K562 (cell line): ENCODE measurements around the gene TMEM200A.

Source experiments
- EP300 ChIP-seq: IDR thresholded peaks from 2 replicates; pipeline ENCODE4 v1.6.1; 2012; ENCODE audit warnings: low read length, improper control_type of control experiment
- FOXM1 ChIP-seq, 2 experiments: fragments of 450-650 bp in 1 of 2; sonication (generic) in 1 of 2; formaldehyde crosslinking in 1 of 2; IDR thresholded peaks; 2 replicates each; pipeline versions ENCODE4 v1.6.1 to v1.9.0; 2017 to 2022; ENCODE audit warnings: low read depth in 2 of 2, mild to moderate bottlenecking in 2 of 2, missing genetic modification reagents in 1 of 2, moderate library complexity in 1 of 2
- POLR2G ChIP-seq: fragments of 200-400 bp; formaldehyde crosslinking; IDR thresholded peaks from 2 replicates; pipeline ENCODE4 v1.6.1; 2017; ENCODE audit warnings: low read depth, mild to moderate bottlenecking, antibody characterized with exemption, low read length, moderate library complexity
- TF ChIP-seq, protein P1 (sequence below), 3 experiments: IDR thresholded peaks in 2 of 3; conservative IDR thresholded peaks in 1 of 3; 2 replicates each; pipeline ENCODE4 v1.5.1; 2011 to 2012; ENCODE audit warnings: low read length in 3 of 3, mild to moderate bottlenecking in 3 of 3, control low read depth in 2 of 3, improper control_type of control experiment in 1 of 3, inconsistent platforms in 1 of 3, low read depth in 1 of 3, mixed read lengths in 1 of 3, moderate library complexity in 1 of 3; ENCODE audit not compliant: insufficient read depth in 2 of 3

GRCh38 chr6:130437961-130438360, 72.1 kb downstream of the TMEM200A start:
- TF ChIP-seq POLR2G (no peak), FOXM1 (IDR thresholded peaks at IDR 0.05; ENCODE audit: low read depth) (no peak), FOXM1 (CRISPR knock-in tag; IDR thresholded peaks at IDR 0.05; ENCODE audit: low read depth) (no peak), EP300 (no peak)
- TF ChIP-seq, protein P1, sequence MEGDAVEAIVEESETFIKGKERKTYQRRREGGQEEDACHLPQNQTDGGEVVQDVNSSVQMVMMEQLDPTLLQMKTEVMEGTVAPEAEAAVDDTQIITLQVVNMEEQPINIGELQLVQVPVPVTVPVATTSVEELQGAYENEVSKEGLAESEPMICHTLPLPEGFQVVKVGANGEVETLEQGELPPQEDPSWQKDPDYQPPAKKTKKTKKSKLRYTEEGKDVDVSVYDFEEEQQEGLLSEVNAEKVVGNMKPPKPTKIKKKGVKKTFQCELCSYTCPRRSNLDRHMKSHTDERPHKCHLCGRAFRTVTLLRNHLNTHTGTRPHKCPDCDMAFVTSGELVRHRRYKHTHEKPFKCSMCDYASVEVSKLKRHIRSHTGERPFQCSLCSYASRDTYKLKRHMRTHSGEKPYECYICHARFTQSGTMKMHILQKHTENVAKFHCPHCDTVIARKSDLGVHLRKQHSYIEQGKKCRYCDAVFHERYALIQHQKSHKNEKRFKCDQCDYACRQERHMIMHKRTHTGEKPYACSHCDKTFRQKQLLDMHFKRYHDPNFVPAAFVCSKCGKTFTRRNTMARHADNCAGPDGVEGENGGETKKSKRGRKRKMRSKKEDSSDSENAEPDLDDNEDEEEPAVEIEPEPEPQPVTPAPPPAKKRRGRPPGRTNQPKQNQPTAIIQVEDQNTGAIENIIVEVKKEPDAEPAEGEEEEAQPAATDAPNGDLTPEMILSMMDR (IDR thresholded peaks at IDR 0.05 in 2 of 3, conservative IDR thresholded peaks at IDR 0.05 in 1 of 3; ENCODE audit: insufficient read depth in 2 of 3, low read depth in 1 of 3, low read length in 3 of 3) = no peak
